ENCODE data around the gene PRUNE2.
A peak's percentile ranks its signal among the peaks of the same experiment; 100 is the strongest.
"Not testable (repeated sequence)": the region's sequence is repeated elsewhere in the genome, so short reads cannot be mapped to it uniquely, and the experiment has no call there.

Gene PRUNE2

GRCh38 chr9:76789840-76790239 lies 116.1 kb downstream of the PRUNE2 start:
- DNase-seq, result no peak

GRCh38 chr9:76787677-76788076 lies 118.2 kb downstream of the PRUNE2 start:
- DNase-seq, result no peak

- DNase-seq, result no peak
These were observed 120.4 kb downstream of the PRUNE2 start for GRCh38 chr9:76785501-76785900.

- DNase-seq, result no peak
These were observed 121.0 kb downstream of the PRUNE2 start for GRCh38 chr9:76784881-76785280.

- peak; percentile 14 for DNase-seq
These were observed 133.0 kb downstream of the PRUNE2 start for GRCh38 chr9:76772686-76773445.

- no peak for DNase-seq
These were observed 139.8 kb downstream of the PRUNE2 start for GRCh38 chr9:76766126-76766525.

- DNase-seq, result no peak
These were observed 141.8 kb downstream of the PRUNE2 start, which contains the start of gene PCA3 for GRCh38 chr9:76764138-76764537. Gene PCA3, plus strand, starts transcription at chr9:76764438.

GRCh38 chr9:76761448-76761847 lies 144.5 kb downstream of the PRUNE2 start:
- no peak for DNase-seq

- DNase-seq, result no peak
These were observed 146.2 kb downstream of the PRUNE2 start for GRCh38 chr9:76759732-76760131.

- peak; percentile 16 for DNase-seq
These were observed 147.4 kb downstream of the PRUNE2 start for GRCh38 chr9:76758476-76758875.

GRCh38 chr9:76756941-76757673 lies 148.8 kb downstream of the PRUNE2 start:
- DNase-seq, result no peak

- peak; percentile 46 for DNase-seq
These were observed 149.7 kb downstream of the PRUNE2 start for GRCh38 chr9:76756268-76756640.

- DNase-seq, result no peak
These were observed 154.9 kb downstream of the PRUNE2 start for GRCh38 chr9:76751001-76751400.

GRCh38 chr9:76744336-76744735 lies 161.6 kb downstream of the PRUNE2 start:
- no peak for DNase-seq

GRCh38 chr9:76743931-76744330 lies 162.0 kb downstream of the PRUNE2 start:
- no peak for DNase-seq

- DNase-seq, result not testable (repeated sequence)
These were observed 163.0 kb downstream of the PRUNE2 start for GRCh38 chr9:76742890-76743289.

- DNase-seq, result no peak
These were observed 164.4 kb downstream of the PRUNE2 start for GRCh38 chr9:76741524-76741923.

GRCh38 chr9:76738402-76738801 lies 167.5 kb downstream of the PRUNE2 start:
- no peak for DNase-seq

- DNase-seq, result no peak
These were observed 168.6 kb downstream of the PRUNE2 start for GRCh38 chr9:76737154-76737902.

GRCh38 chr9:76734716-76735115 lies 171.2 kb downstream of the PRUNE2 start:
- DNase-seq, result no peak

- DNase-seq, result peak; percentile 74
These were observed 172.8 kb downstream of the PRUNE2 start for GRCh38 chr9:76733096-76733495.

GRCh38 chr9:76732341-76732958 lies 173.5 kb downstream of the PRUNE2 start:
- DNase-seq, result peak; percentile 97

- DNase-seq, result peak; percentile 62
These were observed 175.1 kb downstream of the PRUNE2 start for GRCh38 chr9:76730801-76731200.

All from fibroblast of skin of abdomen (primary cell).